GM18870 (cell line): Measurements from ENCODE around the gene ACP1.

Experiments used
- ATAC-seq: cut with Tn5 transposase; IDR thresholded peaks from one replicate; pipeline ENCODE4 v1.9.1; 2021; ENCODE audit warnings: moderate library complexity; ENCODE audit not compliant: unreplicated experiment

Gene ACP1

DNA sequence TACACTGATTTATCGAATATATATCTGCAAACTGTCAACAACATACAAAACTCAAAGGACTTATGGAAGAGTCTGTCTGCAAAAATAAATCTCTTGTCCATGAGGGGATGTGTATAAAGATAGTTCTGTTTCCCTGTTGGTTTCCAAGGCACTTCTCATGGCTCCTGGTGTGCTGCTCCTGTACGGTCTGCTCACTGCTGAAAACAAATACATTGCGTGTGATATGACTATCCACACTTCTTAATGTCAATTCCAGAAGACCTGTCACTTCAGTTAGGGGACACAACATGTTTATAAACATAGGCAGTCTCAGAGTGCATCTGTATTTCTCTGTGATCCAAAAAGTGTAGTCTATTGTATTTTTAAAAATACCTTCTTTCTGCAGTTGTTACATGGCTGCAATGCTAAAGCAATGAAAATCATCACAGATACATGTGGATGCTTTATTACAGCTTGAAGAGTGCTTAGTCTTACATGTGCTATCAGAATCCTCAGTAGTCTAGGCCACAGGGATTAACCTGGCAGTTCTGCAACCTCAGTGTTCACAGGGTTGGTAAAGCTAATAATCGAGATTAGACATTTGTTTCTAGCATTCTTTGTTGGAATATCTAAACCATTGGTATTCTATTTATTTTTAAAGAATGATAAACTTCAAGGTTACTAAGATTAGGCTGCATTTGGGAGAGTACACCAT, 15.4 kb downstream of the ACP1 start:
- ATAC-seq: no peak

GRCh38 chr2:280650-281110, 15.9 kb downstream of the ACP1 start:
- no peak for ATAC-seq

DNA sequence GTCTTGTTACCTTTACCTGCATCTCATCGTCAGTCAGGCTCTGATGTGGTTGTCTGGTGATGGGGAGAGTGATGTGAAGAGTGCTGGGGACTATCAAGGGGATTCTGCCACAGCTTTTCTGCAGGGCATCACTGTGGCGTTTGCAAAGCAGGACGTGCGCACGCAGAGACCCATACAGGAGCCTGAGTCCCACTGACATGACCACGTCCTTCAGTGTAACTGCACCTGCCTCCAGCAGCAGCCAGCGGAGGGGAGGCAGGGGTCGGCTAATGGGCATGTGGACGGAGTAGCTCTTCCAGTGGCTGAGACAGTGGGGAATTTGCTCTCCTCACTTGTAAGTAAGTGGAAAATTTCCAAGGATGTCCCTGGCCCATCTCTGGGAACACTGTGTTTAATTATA, 16.6 kb downstream of the ACP1 start:
- ATAC-seq: no peak

GRCh38 chr2:282371-283263, 17.9 kb downstream of the ACP1 start:
- no peak for ATAC-seq

DNA sequence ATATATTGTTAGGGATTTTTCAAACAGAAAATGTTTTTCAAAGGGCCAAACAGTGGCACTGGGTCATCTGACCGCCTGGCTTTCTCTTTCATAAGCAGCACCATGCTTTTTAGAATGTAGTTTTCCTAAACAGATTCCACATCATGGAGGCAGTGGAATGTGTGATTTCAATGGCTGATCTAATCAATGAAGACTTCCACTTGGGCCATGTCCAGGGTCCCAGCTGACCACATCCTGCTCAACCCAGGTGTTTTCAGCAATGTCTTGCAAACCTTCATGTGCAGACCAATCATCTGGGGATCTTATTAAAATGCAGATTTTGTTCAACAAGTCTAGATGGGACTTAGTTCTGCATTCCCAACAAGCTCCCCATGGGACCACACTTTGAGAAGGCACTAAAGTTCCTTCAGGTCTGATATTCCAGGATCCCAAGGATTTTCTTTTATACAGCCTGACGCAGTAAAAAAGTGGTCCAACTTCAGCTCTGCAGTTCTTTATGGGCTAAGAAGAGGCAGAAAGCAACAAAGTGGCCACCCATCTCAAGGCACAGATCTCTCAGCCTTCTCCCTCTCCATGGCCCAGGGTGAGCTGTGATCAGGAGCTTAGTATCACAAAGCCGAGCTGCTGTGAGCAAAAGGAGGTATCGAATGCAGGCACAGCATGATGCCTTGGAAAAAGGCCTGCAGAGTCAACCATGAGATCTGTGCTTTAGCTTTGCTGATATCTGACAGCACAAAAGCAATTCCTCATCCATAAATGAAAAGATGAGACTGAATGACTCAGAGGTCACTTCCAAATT, 19.4 kb downstream of the ACP1 start:
- no peak for ATAC-seq

DNA sequence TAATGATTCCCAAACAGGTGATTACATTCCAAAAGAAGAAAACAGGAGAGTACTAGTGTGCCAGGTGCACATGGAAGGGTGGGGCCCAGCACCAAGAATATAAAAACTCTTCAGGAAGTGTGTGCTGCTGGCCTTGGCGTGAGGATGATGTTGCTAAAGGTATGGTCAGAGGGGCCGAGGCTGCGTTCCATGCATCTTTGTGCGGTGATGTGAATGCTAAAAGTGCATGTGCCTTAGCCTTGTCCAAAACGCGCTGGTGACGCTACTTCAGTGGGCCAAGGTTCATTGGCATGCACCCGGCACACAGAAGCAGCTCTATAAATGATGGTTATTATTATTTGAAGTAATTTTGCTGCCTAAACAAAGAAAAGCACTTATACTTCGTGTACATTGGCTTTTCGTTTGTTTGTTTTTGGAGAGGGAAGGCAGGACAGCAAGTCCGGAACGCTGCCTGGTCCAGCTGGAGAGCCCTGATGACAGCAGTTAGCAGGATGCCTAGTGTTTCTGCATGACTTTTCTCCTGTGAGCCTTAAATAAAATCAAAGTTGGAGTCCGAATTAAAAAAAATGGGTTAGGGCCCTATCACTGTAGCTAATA, 20.2 kb downstream of the ACP1 start:
- no peak for ATAC-seq

- ATAC-seq: no peak
Observed at GRCh38 chr2:285531-285930, 20.8 kb downstream of the ACP1 start.

DNA sequence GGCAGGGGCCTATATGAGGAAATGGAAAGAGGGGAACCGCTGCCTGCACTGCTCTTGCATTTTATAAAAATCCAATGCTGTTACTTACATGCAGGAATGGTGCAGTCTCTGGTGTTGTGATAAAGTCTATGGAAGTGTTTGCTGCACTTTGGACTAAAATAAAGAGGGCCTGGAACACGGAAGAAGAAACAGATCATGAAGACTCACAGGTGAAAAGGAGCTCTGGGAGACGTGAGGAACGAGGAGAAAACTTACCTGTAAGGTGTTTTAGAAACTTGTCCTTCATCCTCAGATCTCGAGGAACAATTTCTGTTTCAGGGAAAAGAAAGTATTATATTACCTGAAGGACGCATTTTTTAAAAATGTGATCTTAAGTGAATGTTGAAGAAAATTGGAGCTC, 21.3 kb downstream of the ACP1 start:
- no peak for ATAC-seq

DNA sequence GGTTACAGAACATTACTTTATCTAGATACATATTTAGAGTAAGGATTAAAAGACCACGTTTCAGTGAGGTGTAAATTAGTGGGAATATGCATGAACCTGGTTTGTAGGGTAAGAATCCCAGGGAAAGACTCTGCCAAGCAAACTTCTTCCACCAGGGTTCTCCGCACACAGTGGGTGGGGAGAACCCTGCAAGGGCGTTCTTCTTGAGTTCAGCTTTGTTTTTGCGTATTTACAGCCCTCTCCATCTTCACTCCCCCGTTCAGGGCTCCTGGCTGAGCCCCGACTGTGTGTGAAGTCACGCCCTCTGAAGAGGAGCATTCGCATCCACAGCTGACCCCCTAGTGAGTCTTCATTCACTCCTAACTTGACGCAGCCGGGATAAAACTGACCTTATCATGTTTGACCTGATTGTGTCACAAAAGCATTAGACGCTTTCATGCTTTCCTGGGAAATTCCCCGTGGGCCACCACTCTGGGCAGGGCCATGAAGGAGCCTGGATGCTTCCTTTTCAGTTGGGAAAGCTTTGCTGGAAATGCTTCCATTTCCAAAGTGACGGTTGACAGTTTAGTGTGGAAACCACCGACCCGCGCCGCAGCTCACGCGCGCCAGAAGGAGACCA, 22.1 kb downstream of the ACP1 start:
- ATAC-seq: no peak

- ATAC-seq: no peak
Observed at GRCh38 chr2:287471-287885, 22.7 kb downstream of the ACP1 start.

DNA sequence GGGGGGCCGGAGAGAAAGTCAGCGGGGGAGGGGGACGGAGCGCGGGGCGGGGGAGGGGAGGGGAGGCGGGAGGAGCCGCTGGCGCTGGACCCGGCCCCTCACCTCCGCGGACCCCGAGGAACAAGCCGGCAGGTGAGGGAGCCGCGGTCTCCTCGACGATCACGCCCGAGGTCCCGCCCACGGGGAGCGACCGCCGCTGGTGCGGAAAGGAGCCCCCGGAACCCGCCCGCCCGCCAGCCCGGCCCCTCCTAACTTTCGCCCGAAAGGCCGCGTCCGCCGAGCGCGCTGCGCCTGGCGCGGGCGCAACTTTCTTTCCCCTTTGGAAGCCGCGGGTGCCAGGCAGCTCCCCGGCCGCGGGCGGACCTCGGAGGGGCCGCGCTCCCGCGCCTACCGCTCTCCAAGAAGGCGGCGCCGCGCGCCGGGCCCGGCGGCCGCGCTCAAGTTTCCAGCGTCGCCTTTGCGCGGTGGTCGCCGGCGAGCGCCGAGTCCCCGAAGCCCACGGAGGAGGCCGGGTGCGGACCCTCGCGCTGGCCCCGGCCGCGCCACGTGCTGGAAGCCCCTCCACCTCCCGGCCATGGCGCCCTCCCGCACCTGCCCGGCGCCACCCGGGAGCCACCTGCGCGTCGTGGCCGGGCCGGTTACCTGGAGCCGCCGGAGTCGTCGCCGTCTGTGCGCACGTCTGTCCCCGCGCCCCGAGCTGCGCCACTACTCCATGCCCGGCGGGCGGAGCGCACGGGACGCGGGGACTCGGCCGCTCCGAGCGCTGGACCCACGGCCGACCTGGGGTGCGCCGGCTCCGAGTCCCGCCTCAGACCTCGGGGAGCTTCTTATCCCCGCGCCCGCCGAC, 23.4 kb downstream of the ACP1 start, which contains the start of gene ALKAL2:
ALKAL2 (minus strand) TSS at position 181 of the 847 bp plus-strand sequence. CDS start 256 bp downstream, outside the sequence.
- no peak for ATAC-seq

DNA sequence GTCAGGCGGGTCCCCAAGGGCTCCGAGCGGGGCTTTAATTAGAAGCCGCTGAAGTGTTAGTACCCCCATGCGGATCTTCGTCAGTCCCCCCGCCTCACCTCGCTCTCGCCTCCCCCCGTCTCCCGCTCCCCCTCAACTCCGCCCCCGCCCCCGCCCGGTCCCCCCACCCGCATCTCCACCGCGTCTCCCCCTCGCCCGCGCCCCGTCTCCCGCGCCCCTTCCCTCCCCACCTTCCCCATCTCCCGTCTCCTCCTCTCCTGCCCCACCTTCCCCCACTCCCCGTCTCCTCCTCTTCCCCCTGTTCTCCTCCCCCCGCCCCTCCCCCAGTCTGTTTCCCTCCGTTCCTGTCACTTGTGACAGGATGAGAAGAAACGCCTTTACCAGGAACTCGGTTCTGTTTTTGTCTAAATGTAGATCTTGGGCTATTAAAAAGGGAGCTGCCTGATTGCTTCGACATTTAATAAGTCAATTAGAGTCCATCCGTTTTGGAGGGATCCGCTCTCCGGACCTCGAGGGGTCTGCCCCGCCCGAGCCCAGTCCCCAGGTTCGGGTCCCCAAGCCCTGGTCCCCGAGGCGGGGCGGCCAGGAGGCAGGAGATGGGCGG, 24.1 kb downstream of the ACP1 start:
- no peak for ATAC-seq

DNA sequence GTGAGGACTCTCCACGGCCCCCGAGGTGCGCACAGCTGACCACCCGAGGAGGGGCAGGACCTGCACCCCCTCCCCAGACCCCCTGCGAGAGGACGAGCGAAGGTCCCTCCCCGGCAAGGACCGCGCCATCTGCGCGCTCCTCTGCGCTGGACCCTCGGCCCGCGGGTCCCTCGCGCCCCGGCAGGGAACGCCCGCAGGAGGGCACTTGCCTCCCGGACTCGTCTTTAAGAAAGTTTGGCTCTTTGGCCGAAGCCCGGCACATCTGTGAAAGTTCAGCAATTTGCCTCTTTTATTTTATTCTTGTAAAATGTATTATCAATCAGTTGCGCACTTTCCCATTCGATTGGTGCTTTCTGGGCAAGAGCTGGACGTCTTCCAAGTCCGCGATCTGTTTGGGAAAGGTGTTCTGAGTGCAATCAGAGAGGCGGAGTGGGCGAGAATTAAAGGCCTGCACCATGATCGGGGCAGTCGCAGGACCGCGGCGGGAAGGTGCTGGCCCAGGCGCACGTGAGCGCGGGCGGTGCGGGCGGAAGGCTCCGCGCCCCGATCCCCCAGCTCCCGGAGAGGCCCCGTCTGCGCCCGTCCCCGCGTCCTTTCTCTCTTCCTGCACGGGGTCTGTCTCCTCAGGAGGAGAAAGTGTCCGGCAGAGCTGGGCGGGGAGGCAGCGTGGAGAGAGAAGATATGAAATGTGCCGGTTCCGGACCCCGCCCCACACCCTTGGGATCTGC, 24.8 kb downstream of the ACP1 start:
- no peak for ATAC-seq

- ATAC-seq: no peak
Observed at GRCh38 chr2:290090-290722, 25.5 kb downstream of the ACP1 start.

GRCh38 chr2:295090-295489, 30.3 kb downstream of the ACP1 start:
- ATAC-seq: no peak

DNA sequence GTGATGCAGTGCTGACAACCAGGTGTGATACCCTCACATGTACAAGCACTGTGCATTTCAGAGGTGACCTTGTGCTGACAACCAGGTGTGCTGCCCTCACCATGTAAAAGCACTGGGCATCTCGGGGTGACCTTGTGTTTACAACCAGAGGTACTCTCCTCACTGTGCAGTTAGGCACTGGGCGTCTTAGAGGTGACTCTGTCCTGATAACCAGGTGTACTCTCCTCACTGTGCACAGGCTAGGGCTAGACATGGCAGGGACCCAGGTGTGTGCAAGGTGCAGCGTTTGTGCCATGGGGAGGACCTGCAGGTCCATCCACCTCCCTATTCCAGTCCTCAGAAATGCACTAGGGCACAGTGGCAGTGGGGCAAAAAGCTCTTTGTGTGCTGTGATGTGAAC, 31.6 kb downstream of the ACP1 start:
- no peak for ATAC-seq

GRCh38 chr2:305366-305765, 40.6 kb downstream of the ACP1 start:
- no peak for ATAC-seq
